GM19328 (cell line): Measurements from ENCODE around the gene THAP9.
A peak's percentile ranks its signal among the peaks of the same experiment; 100 is the strongest.
"Not testable (repeated sequence)": the region's sequence is repeated elsewhere in the genome, so short reads cannot be mapped to it uniquely, and the experiment has no call there.

Experiments
- ATAC-seq: cut with Tn5 transposase; IDR thresholded peaks from one replicate; pipeline ENCODE4 v1.9.1; 2021; ENCODE audit warnings: mild to moderate bottlenecking, moderate library complexity; ENCODE audit not compliant: unreplicated experiment

The THAP9 gene

GRCh38 chr4:82893942-82894341, 6.6 kb upstream of the THAP9 start:
- no peak for ATAC-seq

GRCh38 chr4:82896755-82897154, 3.8 kb upstream of the THAP9 start:
- no peak for ATAC-seq

- ATAC-seq: no peak
These were observed 2.0 kb upstream of the THAP9 start for GRCh38 chr4:82898322-82899243.

- no peak for ATAC-seq
These were observed 1.0 kb upstream of the THAP9 start for GRCh38 chr4:82899374-82900065.

GRCh38 chr4:82900066-82900410, 497 bp upstream of the THAP9 start:
- peak; percentile 1 for ATAC-seq

GRCh38 chr4:82901183-82901718, 716 bp downstream of the THAP9 start:
- ATAC-seq: no peak

- ATAC-seq: no peak
These were observed 3.2 kb downstream of the THAP9 start for GRCh38 chr4:82903737-82904136.

- ATAC-seq: peak; percentile 40
These were observed 4.7 kb downstream of the THAP9 start for GRCh38 chr4:82905205-82905604.

GRCh38 chr4:82906469-82906868, 5.9 kb downstream of the THAP9 start:
- no peak for ATAC-seq

GRCh38 chr4:82909326-82909725, 8.8 kb downstream of the THAP9 start:
- ATAC-seq: no peak

GRCh38 chr4:82913305-82913704, 12.8 kb downstream of the THAP9 start:
- no peak for ATAC-seq

GRCh38 chr4:82913968-82914367, 13.4 kb downstream of the THAP9 start:
- ATAC-seq: not testable (repeated sequence)

- no peak for ATAC-seq
These were observed 17.6 kb downstream of the THAP9 start for GRCh38 chr4:82918091-82918490.

GRCh38 chr4:82919386-82919785, 18.9 kb downstream of the THAP9 start:
- ATAC-seq: no peak

- ATAC-seq: no peak
These were observed 21.3 kb downstream of the THAP9 start for GRCh38 chr4:82921795-82922194.

GRCh38 chr4:82930848-82931755, 30.6 kb downstream of the THAP9 start:
- ATAC-seq: no peak

- ATAC-seq: no peak
These were observed 33.9 kb downstream of the THAP9 start for GRCh38 chr4:82934441-82934840.

GRCh38 chr4:82939414-82939813, 38.9 kb downstream of the THAP9 start:
- ATAC-seq: no peak

GRCh38 chr4:82947498-82947897, 47.0 kb downstream of the THAP9 start:
- no peak for ATAC-seq

GRCh38 chr4:82948647-82949204, 48.2 kb downstream of the THAP9 start:
- no peak for ATAC-seq

- ATAC-seq: no peak
These were observed 50.7 kb downstream of the THAP9 start for GRCh38 chr4:82951196-82951595.
